Osteocyte (in vitro differentiated cells): Measurements from ENCODE around the gene CNTNAP2. TPM values are rescaled to one million over a fixed set of nuclear protein-coding genes. Genes with fewer than 3 reads are reported as not detected.

Source experiments
- DNase-seq: peaks from one replicate; pipeline ENCODE4 v3.0.0; 2021; ENCODE audit warnings: mixed read lengths; ENCODE audit not compliant: unreplicated experiment; ENCODE audit errors: extremely low spot score
- H3K27ac Mint-ChIP-seq: one replicate; pipeline ENCODE4 v1.8.0; 2021; ENCODE audit warnings: mild to moderate bottlenecking, mixed read lengths; ENCODE audit not compliant: unreplicated experiment
- H3K27me3 Mint-ChIP-seq: one replicate; pipeline ENCODE4 v1.8.0; 2021; ENCODE audit warnings: mixed read lengths; ENCODE audit not compliant: unreplicated experiment
- H3K36me3 Mint-ChIP-seq: one replicate; pipeline ENCODE4 v1.8.0; 2021; ENCODE audit warnings: mixed read lengths; ENCODE audit not compliant: unreplicated experiment
- H3K4me1 Mint-ChIP-seq: one replicate; pipeline ENCODE4 v1.8.0; 2021; ENCODE audit warnings: mixed read lengths; ENCODE audit not compliant: unreplicated experiment
- H3K4me3 Mint-ChIP-seq: one replicate; pipeline ENCODE4 v1.8.0; 2021; ENCODE audit warnings: mild to moderate bottlenecking, moderate library complexity, mixed read lengths; ENCODE audit not compliant: unreplicated experiment
- H3K9me3 Mint-ChIP-seq: one replicate; pipeline ENCODE4 v1.8.0; 2021; ENCODE audit warnings: mixed read lengths; ENCODE audit not compliant: unreplicated experiment
- total RNA-seq: library from RNA; stranded (reverse); gene quantifications from 2 replicates; pipeline ENCODE4 v1.2.1, GENCODE V29; 2021
- TF ChIP-seq, protein P1 (sequence below): fragments of 200-600 bp; sonication (generic); IDR thresholded peaks from 2 replicates; pipeline ENCODE4 v1.5.0; 2021; ENCODE audit warnings: antibody characterized with exemption, mild to moderate bottlenecking, moderate library complexity

CNTNAP2 gene
- total RNA-seq, 1 donor from 2014 or later, result 1.4 TPM

DNA sequence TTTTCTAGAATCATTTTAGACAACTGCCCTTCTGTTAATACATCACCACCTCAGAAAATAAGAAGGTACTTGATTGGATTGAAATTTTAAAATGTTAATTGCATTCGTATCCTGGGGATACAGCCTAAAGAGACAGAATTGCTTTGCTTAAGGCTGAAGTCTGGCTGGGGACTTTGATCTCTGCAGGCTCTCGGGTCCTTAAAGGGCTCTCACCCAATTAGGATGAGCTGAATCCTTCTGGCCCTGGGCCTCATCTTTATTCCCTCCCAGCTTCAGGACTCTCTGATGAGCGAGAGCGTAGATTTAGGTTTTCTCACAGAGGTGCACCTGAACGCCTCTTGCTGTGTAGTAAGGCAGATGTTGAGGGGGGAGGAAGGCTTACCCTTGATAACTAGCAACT, 1998.7 kb downstream of the CNTNAP2 start:
- H3K27me3 Mint-ChIP-seq, result no peaks in the 10 kb centered on the region
- no peak overlapping the region for H3K27ac Mint-ChIP-seq
- H3K4me1 Mint-ChIP-seq, result no peaks in the 10 kb centered on the region
- TF ChIP-seq, protein P1, sequence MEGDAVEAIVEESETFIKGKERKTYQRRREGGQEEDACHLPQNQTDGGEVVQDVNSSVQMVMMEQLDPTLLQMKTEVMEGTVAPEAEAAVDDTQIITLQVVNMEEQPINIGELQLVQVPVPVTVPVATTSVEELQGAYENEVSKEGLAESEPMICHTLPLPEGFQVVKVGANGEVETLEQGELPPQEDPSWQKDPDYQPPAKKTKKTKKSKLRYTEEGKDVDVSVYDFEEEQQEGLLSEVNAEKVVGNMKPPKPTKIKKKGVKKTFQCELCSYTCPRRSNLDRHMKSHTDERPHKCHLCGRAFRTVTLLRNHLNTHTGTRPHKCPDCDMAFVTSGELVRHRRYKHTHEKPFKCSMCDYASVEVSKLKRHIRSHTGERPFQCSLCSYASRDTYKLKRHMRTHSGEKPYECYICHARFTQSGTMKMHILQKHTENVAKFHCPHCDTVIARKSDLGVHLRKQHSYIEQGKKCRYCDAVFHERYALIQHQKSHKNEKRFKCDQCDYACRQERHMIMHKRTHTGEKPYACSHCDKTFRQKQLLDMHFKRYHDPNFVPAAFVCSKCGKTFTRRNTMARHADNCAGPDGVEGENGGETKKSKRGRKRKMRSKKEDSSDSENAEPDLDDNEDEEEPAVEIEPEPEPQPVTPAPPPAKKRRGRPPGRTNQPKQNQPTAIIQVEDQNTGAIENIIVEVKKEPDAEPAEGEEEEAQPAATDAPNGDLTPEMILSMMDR, result no peak
- no peak overlapping the region for H3K4me3 Mint-ChIP-seq
- H3K36me3 Mint-ChIP-seq, result no peaks in the 10 kb centered on the region
- no peaks in the 10 kb centered on the region for H3K9me3 Mint-ChIP-seq
- DNase-seq, result no peak

DNA sequence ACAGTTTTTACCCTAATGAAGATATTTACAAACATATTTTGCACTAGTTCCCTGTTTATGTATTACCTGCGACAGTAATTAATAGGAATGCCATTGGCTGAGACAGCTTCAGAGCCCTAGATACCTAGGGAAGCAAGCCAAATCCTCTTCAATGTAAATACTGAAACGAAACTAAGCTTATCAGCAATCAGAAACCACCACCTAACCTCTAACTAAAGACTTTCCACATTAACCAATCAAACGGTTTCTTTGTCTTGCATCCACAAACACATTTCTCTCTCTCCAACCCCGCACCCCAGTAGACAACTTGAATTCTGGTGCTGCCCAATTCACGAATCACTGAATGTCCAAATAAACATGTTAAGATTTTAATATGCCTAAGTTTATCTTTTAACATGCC, 1999.6 kb downstream of the CNTNAP2 start:
- Mint-ChIP-seq H3K36me3 (no peaks in the 10 kb centered on the region), H3K4me1 (no peaks in the 10 kb centered on the region), H3K27me3 (no peaks in the 10 kb centered on the region), H3K27ac (no peak overlapping the region), H3K9me3 (no peaks in the 10 kb centered on the region), H3K4me3 (no peak overlapping the region)
- no peak for DNase-seq
- TF ChIP-seq, protein P1, result no peak

DNA sequence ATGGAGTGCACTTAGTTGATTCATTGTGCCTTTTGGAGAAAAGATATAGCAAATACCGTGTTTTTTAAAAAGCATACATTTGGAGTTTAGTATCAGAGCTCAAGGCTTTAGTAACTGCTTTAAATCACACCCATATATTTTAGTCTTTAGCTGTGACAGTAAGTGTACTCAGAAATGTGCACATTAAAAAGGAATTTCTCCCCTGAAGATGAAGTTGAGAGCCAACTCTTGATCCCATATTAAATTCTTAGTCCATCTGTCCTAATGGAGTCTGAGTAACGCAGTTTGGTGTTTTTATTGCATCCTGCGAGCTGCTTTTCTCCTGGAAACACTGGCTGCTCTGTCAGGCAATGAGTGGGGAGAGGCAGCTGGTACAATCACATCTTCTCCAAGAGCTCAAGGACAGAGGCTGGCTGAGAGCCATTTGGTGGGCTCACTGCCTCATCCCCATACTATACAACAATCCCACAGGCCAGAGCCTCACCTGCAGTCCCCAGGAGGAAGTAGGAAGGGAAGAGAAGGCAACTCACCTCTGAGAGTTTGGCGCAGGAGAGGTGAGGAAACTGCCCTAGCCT, 2000.3 kb downstream of the CNTNAP2 start:
- Mint-ChIP-seq H3K36me3 (no peaks in the 10 kb centered on the region), H3K4me3 (no peak overlapping the region), H3K27me3 (no peaks in the 10 kb centered on the region), H3K9me3 (no peaks in the 10 kb centered on the region), H3K4me1 (no peaks in the 10 kb centered on the region), H3K27ac (no peak overlapping the region)
- TF ChIP-seq, protein P1, result no peak
- DNase-seq, result no peak

DNA sequence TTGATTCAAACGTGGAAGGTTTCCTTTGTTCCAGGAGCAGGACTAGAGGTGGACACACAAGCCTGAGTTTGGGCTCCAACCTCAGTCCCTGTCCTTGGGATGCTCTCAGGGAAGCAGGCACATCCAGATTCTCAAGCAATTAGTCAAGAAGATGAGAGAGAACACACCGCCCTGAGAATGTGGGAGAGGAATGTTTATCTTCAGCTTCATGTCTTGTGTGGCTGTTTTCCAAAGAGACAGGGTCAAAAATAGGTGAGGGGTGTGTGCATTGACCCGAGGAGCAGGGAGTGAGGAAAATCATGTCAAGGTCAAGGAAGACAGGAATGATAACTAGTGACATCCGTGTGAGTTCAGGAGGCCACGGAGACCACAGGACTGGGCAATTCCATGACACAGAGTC, 2001.8 kb downstream of the CNTNAP2 start:
- H3K27me3 Mint-ChIP-seq, result no peaks in the 10 kb centered on the region
- DNase-seq, result no peak

GRCh38 chr7:148121401-148121800, 2004.8 kb downstream of the CNTNAP2 start:
- H3K27me3 Mint-ChIP-seq, result no peaks in the 10 kb centered on the region
- H3K9me3 Mint-ChIP-seq, result peaks cover 4% of the 10 kb centered on the region
- no peaks in the 10 kb centered on the region for H3K36me3 Mint-ChIP-seq
- H3K4me3 Mint-ChIP-seq, result no peak overlapping the region
- H3K4me1 Mint-ChIP-seq, result no peaks in the 10 kb centered on the region
- DNase-seq, result no peak
- TF ChIP-seq, protein P1, result no peak
- no peak overlapping the region for H3K27ac Mint-ChIP-seq

More for the DNA sequence above, 2001.8 kb downstream of the CNTNAP2 start:
- H3K36me3 Mint-ChIP-seq, result no peaks in the 10 kb centered on the region
- no peak overlapping the region for H3K4me3 Mint-ChIP-seq
- TF ChIP-seq, protein P1, result no peak
- H3K9me3 Mint-ChIP-seq, result no peaks in the 10 kb centered on the region
- no peaks in the 10 kb centered on the region for H3K4me1 Mint-ChIP-seq
- H3K27ac Mint-ChIP-seq, result no peak overlapping the region
